Measurements from ENCODE around the gene ALG10.
"Not testable (repeated sequence)": the region's sequence is repeated elsewhere in the genome, so short reads cannot be mapped to it uniquely, and the experiment has no call there.

The ALG10 gene

GRCh38 chr12:34033628-34034296 is 11.5 kb downstream of the ALG10 start:
- DNase-seq = no peak
- no peaks in the 10 kb centered on the region for H3K27me3 ChIP-seq (ENCODE audit: insufficient read depth, low read depth, severe bottlenecking)
- no peaks in the 10 kb centered on the region for H3K9me3 ChIP-seq (ENCODE audit: severe bottlenecking)
- no peaks in the 10 kb centered on the region for H3K36me3 ChIP-seq
- no peak overlapping the region for H3K27ac ChIP-seq
- H3K4me3 ChIP-seq (ENCODE audit: low read depth, low read length) = no peak overlapping the region
- no peak for TF ChIP-seq CTCF (IDR thresholded peaks at IDR 0.05; ENCODE audit: low read depth, low read length)

GRCh38 chr12:34038357-34038756 is 16.1 kb downstream of the ALG10 start:
- DNase-seq; H3K27me3 ChIP-seq (ENCODE audit: insufficient read depth, low read depth, severe bottlenecking): not testable (repeated sequence)

GRCh38 chr12:34046570-34046969 is 24.3 kb downstream of the ALG10 start:
- no peak for TF ChIP-seq CTCF (IDR thresholded peaks at IDR 0.05; ENCODE audit: low read depth, low read length)
- no peak for DNase-seq
- no peaks in the 10 kb centered on the region for H3K27me3 ChIP-seq (ENCODE audit: insufficient read depth, low read depth, severe bottlenecking)
- no peak overlapping the region for H3K4me3 ChIP-seq (ENCODE audit: low read depth, low read length)
- H3K9me3 ChIP-seq (ENCODE audit: severe bottlenecking) = peaks cover 4% of the 10 kb centered on the region
- H3K36me3 ChIP-seq = no peaks in the 10 kb centered on the region
- no peak overlapping the region for H3K27ac ChIP-seq

More at GRCh38 chr12:34038357-34038756, 16.1 kb downstream of the ALG10 start:
- H3K27ac ChIP-seq; H3K9me3 ChIP-seq (ENCODE audit: severe bottlenecking); H3K4me3 ChIP-seq (ENCODE audit: low read depth, low read length); H3K36me3 ChIP-seq: not testable (repeated sequence)

- H3K27me3 ChIP-seq (ENCODE audit: insufficient read depth, low read depth, severe bottlenecking); H3K4me3 ChIP-seq (ENCODE audit: low read depth, low read length); H3K36me3 ChIP-seq; H3K27ac ChIP-seq; H3K9me3 ChIP-seq (ENCODE audit: severe bottlenecking); DNase-seq: not testable (repeated sequence)
Measured at GRCh38 chr12:34047855-34048254, 25.6 kb downstream of the ALG10 start.

GRCh38 chr12:34048714-34049113 is 26.4 kb downstream of the ALG10 start:
- Histone ChIP-seq H3K9me3 (ENCODE audit: severe bottlenecking) (peaks cover 4% of the 10 kb centered on the region), H3K36me3 (no peaks in the 10 kb centered on the region), H3K4me3 (ENCODE audit: low read depth, low read length) (no peak overlapping the region), H3K27ac (no peak overlapping the region), H3K27me3 (ENCODE audit: insufficient read depth, low read depth, severe bottlenecking) (peaks cover 5% of the 10 kb centered on the region)
- DNase-seq = no peak
- TF ChIP-seq CTCF (IDR thresholded peaks at IDR 0.05; ENCODE audit: low read depth, low read length) = no peak

GRCh38 chr12:34051486-34051885 is 29.2 kb downstream of the ALG10 start:
- Histone ChIP-seq H3K9me3 (ENCODE audit: severe bottlenecking) (peaks cover 4% of the 10 kb centered on the region), H3K27me3 (ENCODE audit: insufficient read depth, low read depth, severe bottlenecking) (peaks cover 8% of the 10 kb centered on the region), H3K4me3 (ENCODE audit: low read depth, low read length) (no peak overlapping the region), H3K36me3 (no peaks in the 10 kb centered on the region), H3K27ac (no peak overlapping the region)
- no peak for TF ChIP-seq CTCF (IDR thresholded peaks at IDR 0.05; ENCODE audit: low read depth, low read length)
- no peak for DNase-seq

GRCh38 chr12:34054938-34055337 is 32.6 kb downstream of the ALG10 start:
- no peak overlapping the region for H3K4me3 ChIP-seq (ENCODE audit: low read depth, low read length)
- no peak overlapping the region for H3K27ac ChIP-seq
- peaks cover 8% of the 10 kb centered on the region for H3K27me3 ChIP-seq (ENCODE audit: insufficient read depth, low read depth, severe bottlenecking)
- no peaks in the 10 kb centered on the region for H3K9me3 ChIP-seq (ENCODE audit: severe bottlenecking)
- no peak for DNase-seq
- no peak for TF ChIP-seq CTCF (IDR thresholded peaks at IDR 0.05; ENCODE audit: low read depth, low read length)
- H3K36me3 ChIP-seq = no peaks in the 10 kb centered on the region

All from WERI-Rb-1 (cell line).